ENCODE results near the gene METTL26. TPM values are rescaled to one million over a fixed set of nuclear protein-coding genes. Genes with fewer than 3 reads are reported as not detected.

METTL26 gene
- total and polyA plus RNA-seq, 10 of the 15 experiments (the other 5 are each of a cell fraction or from before 2014, with no cell fraction given) = 5.4 to 163 (median 79.3) TPM

- Histone ChIP-seq H3K79me2 (ENCODE audit: control insufficient read depth, insufficient read depth, low read length) (no peaks in the 10 kb centered on the region), H3K9ac (ENCODE audit: control insufficient read depth, insufficient read depth, low read length) (no peak overlapping the region), H3K4me2 (ENCODE audit: control insufficient read depth, insufficient read depth) (no peak overlapping the region), H3K36me3 (ENCODE audit: control insufficient read depth in 2 of 2, insufficient read depth in 2 of 2, low read length in 1 of 2) (no peaks in the 10 kb centered on the region), H2AFZ (ENCODE audit: control insufficient read depth, low read depth, low read length) (no peak overlapping the region), H3K4me3 (no peak overlapping the region), H3K27ac (ENCODE audit: control insufficient read depth, insufficient read depth) (no peak overlapping the region), H3K9me3 (replicated peaks; ENCODE audit: control insufficient read depth, insufficient read depth, low read length) (no peaks in the 10 kb centered on the region), H4K20me1 (ENCODE audit: control insufficient read depth, insufficient read depth) (no peaks in the 10 kb centered on the region), H3K27me3 (replicated peaks in 1 of 2; ENCODE audit: control insufficient read depth in 2 of 2, insufficient read depth in 2 of 2, low read length in 1 of 2) (no peaks in the 10 kb centered on the region), H3K4me1 (ENCODE audit: control insufficient read depth, insufficient read depth, low read length) (no peaks in the 10 kb centered on the region)
- TF ChIP-seq BCL11A (IDR thresholded peaks at IDR 0.05; ENCODE audit: low read depth, low read length) (no peak), PML (IDR thresholded peaks at IDR 0.05; ENCODE audit: low read length) (no peak), DPF2 (IDR thresholded peaks at IDR 0.05) (no peak), KDM1A (IDR thresholded peaks at IDR 0.05; ENCODE audit: borderline replicate concordance) (no peak)
- TF ChIP-seq, protein P1, sequence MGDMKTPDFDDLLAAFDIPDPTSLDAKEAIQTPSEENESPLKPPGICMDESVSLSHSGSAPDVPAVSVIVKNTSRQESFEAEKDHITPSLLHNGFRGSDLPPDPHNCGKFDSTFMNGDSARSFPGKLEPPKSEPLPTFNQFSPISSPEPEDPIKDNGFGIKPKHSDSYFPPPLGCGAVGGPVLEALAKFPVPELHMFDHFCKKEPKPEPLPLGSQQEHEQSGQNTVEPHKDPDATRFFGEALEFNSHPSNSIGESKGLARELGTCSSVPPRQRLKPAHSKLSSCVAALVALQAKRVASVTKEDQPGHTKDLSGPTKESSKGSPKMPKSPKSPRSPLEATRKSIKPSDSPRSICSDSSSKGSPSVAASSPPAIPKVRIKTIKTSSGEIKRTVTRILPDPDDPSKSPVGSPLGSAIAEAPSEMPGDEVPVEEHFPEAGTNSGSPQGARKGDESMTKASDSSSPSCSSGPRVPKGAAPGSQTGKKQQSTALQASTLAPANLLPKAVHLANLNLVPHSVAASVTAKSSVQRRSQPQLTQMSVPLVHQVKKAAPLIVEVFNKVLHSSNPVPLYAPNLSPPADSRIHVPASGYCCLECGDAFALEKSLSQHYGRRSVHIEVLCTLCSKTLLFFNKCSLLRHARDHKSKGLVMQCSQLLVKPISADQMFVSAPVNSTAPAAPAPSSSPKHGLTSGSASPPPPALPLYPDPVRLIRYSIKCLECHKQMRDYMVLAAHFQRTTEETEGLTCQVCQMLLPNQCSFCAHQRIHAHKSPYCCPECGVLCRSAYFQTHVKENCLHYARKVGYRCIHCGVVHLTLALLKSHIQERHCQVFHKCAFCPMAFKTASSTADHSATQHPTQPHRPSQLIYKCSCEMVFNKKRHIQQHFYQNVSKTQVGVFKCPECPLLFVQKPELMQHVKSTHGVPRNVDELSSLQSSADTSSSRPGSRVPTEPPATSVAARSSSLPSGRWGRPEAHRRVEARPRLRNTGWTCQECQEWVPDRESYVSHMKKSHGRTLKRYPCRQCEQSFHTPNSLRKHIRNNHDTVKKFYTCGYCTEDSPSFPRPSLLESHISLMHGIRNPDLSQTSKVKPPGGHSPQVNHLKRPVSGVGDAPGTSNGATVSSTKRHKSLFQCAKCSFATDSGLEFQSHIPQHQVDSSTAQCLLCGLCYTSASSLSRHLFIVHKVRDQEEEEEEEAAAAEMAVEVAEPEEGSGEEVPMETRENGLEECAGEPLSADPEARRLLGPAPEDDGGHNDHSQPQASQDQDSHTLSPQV (IDR thresholded peaks at IDR 0.05) = no peak
- ChIA-PET CTCF (no interaction called here), SMC1A (ENCODE audit: uncharacterized antibody, unreplicated experiment) (no interaction called here), POLR2A (no interaction called here), RAD21 (ENCODE audit: unreplicated experiment) (no interaction called here)
- intact Hi-C loops (cut with micrococcal nuclease; ENCODE audit: unreplicated experiment) = no loop called here
- in situ Hi-C loops (cut with MboI) = no loop called here
- 27% methylated on average over 13 of the region's 13 CpGs for WGBS (ENCODE audit: insufficient coverage, insufficient replicate concordance, low lambda C conversion rate, missing lambda C conversion rate)
- BruUV-seq (replicated peaks) = no TSS peak
- DNase-seq (ENCODE audit: low read depth, low spot score) (no peak), FAIRE-seq (no peak), ATAC-seq (no peak)
Measured at GRCh38 chr16:615122-615521, 21.0 kb downstream of the METTL26 start.

All from GM12878 (cell line).